ENCODE measurements around the gene MYEOV. TPM values are rescaled to one million over a fixed set of nuclear protein-coding genes. Genes with fewer than 3 reads are reported as not detected.

The MYEOV gene
- polyA plus RNA-seq, 1 donor (not counting 4 experiments of a cell fraction or from before 2014, with no cell fraction given): 1.4 TPM

DNA sequence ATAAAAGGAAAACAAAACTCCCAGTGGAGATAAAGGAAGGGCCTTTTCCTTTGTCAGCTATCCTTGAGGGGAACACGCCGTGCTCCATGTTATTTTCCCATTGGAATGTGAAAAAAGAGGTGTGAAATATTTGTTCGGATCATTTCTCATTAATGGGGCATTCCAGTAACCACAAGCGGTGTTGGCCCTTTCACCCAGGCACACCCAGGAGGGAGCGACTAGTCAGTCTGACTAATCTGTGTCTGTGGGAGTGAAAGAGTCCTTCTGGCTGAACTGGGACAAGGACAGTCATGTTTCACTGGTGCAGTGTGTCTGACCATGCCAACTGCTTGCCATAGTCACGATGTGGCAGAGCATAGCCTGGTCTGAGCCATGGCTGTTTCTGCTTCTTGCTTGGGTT lies 13.0 kb upstream of the MYEOV start:
- H3K27ac ChIP-seq (ENCODE audit: control insufficient read depth, insufficient read depth, low read length): peak overlapping the region; percentile 87
- H3K9me1 ChIP-seq (ENCODE audit: control insufficient read depth, extremely low read depth, insufficient read depth, low read length): no peaks in the 10 kb centered on the region
- FAIRE-seq (peak; percentile 92), DNase-seq (ENCODE audit: low read depth, low spot score) (peak; percentile 90)
- H3K36me3 ChIP-seq (ENCODE audit: control insufficient read depth in 2 of 2, extremely low read depth in 1 of 2, insufficient read depth in 2 of 2, low read length in 2 of 2): no peaks in the 10 kb centered on the region
- H3K4me2 ChIP-seq (ENCODE audit: control insufficient read depth, extremely low read depth, insufficient read depth, low read depth, low read length): peak overlapping the region; percentile 75
- H2AFZ ChIP-seq (ENCODE audit: control insufficient read depth, low read length): no peak overlapping the region
- H3K4me1 ChIP-seq (ENCODE audit: control insufficient read depth, extremely low read depth, insufficient read depth, low read length): peaks cover 25% of the 10 kb centered on the region
- no peaks in the 10 kb centered on the region for H3K79me2 ChIP-seq (ENCODE audit: control insufficient read depth, insufficient read depth, low read length)
- no peak for TF ChIP-seq EZH2 (IDR thresholded peaks at IDR 0.05; ENCODE audit: low read length)
- TF ChIP-seq, protein P1, sequence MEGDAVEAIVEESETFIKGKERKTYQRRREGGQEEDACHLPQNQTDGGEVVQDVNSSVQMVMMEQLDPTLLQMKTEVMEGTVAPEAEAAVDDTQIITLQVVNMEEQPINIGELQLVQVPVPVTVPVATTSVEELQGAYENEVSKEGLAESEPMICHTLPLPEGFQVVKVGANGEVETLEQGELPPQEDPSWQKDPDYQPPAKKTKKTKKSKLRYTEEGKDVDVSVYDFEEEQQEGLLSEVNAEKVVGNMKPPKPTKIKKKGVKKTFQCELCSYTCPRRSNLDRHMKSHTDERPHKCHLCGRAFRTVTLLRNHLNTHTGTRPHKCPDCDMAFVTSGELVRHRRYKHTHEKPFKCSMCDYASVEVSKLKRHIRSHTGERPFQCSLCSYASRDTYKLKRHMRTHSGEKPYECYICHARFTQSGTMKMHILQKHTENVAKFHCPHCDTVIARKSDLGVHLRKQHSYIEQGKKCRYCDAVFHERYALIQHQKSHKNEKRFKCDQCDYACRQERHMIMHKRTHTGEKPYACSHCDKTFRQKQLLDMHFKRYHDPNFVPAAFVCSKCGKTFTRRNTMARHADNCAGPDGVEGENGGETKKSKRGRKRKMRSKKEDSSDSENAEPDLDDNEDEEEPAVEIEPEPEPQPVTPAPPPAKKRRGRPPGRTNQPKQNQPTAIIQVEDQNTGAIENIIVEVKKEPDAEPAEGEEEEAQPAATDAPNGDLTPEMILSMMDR (optimal IDR thresholded peaks at IDR 0.05 in 1 of 3, IDR thresholded peaks at IDR 0.05 in 1 of 3, conservative IDR thresholded peaks at IDR 0.05 in 1 of 3; ENCODE audit: extremely low read depth in 1 of 3, insufficient read depth in 2 of 3, low read length in 3 of 3): no peak
- dilution Hi-C loops (cut with MboI; ENCODE audit: extremely low pct_ligation_motif_present, low sequenced_read_pairs): no loop called here
- H3K9ac ChIP-seq (ENCODE audit: control insufficient read depth, extremely low read depth, insufficient read depth, low read length): peak overlapping the region; percentile 53
- H3K9me3 ChIP-seq (ENCODE audit: control insufficient read depth, low read depth, low read length): peaks cover 6% of the 10 kb centered on the region
- no peaks in the 10 kb centered on the region for H4K20me1 ChIP-seq (ENCODE audit: control insufficient read depth, extremely low read depth, insufficient read depth, low read length)
- peaks cover 4% of the 10 kb centered on the region for H3K27me3 ChIP-seq (ENCODE audit: control insufficient read depth, extremely low read depth, insufficient read depth, low read length)
- peak overlapping the region in 1 of 3 experiments; percentile 30 for H3K4me3 ChIP-seq (ENCODE audit: control insufficient read depth in 2 of 3, extremely low read depth in 1 of 3, insufficient read depth in 2 of 3, low read depth in 1 of 3, low read length in 3 of 3)

DNA sequence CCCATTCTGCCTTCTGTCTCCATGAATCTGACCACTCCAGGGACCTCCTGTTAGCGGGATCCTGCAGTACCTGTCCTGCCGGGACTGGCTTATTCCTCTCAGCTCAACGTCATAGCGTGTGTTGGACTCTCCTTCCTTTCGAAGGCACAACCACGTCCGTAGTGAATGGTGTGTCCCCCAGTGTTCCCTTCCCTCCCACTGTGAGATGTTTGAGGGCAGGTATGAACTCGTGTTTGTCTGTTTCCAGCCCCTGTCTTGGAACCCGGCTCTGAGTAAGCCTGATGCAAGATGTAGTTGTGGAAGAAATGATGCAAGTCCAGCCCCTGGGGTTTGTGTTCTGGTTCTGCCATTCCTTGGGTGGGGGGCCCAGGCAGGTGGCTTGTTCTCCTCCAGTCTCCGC lies 10.5 kb upstream of the MYEOV start:
- peaks cover 6% of the 10 kb centered on the region for H3K9me3 ChIP-seq (ENCODE audit: control insufficient read depth, low read depth, low read length)
- FAIRE-seq (no peak), DNase-seq (ENCODE audit: low read depth, low spot score) (no peak)
- H3K79me2 ChIP-seq (ENCODE audit: control insufficient read depth, insufficient read depth, low read length): no peaks in the 10 kb centered on the region
- H3K27ac ChIP-seq (ENCODE audit: control insufficient read depth, insufficient read depth, low read length): no peak overlapping the region
- H3K4me2 ChIP-seq (ENCODE audit: control insufficient read depth, extremely low read depth, insufficient read depth, low read depth, low read length): no peak overlapping the region
- dilution Hi-C loops (cut with MboI; ENCODE audit: extremely low pct_ligation_motif_present, low sequenced_read_pairs): no loop called here
- H3K36me3 ChIP-seq (ENCODE audit: control insufficient read depth in 2 of 2, extremely low read depth in 1 of 2, insufficient read depth in 2 of 2, low read length in 2 of 2): no peaks in the 10 kb centered on the region
- H2AFZ ChIP-seq (ENCODE audit: control insufficient read depth, low read length): no peak overlapping the region
- peaks cover 25% of the 10 kb centered on the region for H3K4me1 ChIP-seq (ENCODE audit: control insufficient read depth, extremely low read depth, insufficient read depth, low read length)
- H4K20me1 ChIP-seq (ENCODE audit: control insufficient read depth, extremely low read depth, insufficient read depth, low read length): no peaks in the 10 kb centered on the region
- peaks cover 4% of the 10 kb centered on the region for H3K27me3 ChIP-seq (ENCODE audit: control insufficient read depth, extremely low read depth, insufficient read depth, low read length)
- H3K9ac ChIP-seq (ENCODE audit: control insufficient read depth, extremely low read depth, insufficient read depth, low read length): no peak overlapping the region
- H3K4me3 ChIP-seq (ENCODE audit: control insufficient read depth in 2 of 3, extremely low read depth in 1 of 3, insufficient read depth in 2 of 3, low read depth in 1 of 3, low read length in 3 of 3): no peak overlapping the region
- no peak for TF ChIP-seq EZH2 (IDR thresholded peaks at IDR 0.05; ENCODE audit: low read length)
- TF ChIP-seq, protein P1 (optimal IDR thresholded peaks at IDR 0.05 in 1 of 3, IDR thresholded peaks at IDR 0.05 in 1 of 3, conservative IDR thresholded peaks at IDR 0.05 in 1 of 3; ENCODE audit: extremely low read depth in 1 of 3, insufficient read depth in 2 of 3, low read length in 3 of 3): no peak
- H3K9me1 ChIP-seq (ENCODE audit: control insufficient read depth, extremely low read depth, insufficient read depth, low read length): no peaks in the 10 kb centered on the region

Data from keratinocyte (primary cell).